Testis (tissue), 2 donors: ENCODE results near the gene THOP1.

Experiments
- POLR2A ChIP-seq: fragments of 450-650 bp; IDR thresholded peaks from one replicate; pipeline ENCODE4 v1.6.1; 2017; ENCODE audit warnings: antibody characterized with exemption, mild to moderate bottlenecking, moderate library complexity
- TF ChIP-seq, protein P1 (sequence below), 3 experiments: fragments of 450-650 bp in 2 of 3; fragments of 200-600 bp in 1 of 3; sonication (generic) in 1 of 3; IDR thresholded peaks; one replicate each; pipeline ENCODE4 v1.5.1; 2016 to 2019; ENCODE audit warnings: antibody characterized with exemption in 3 of 3, mild to moderate bottlenecking in 2 of 3, moderate library complexity in 1 of 3

DNA sequence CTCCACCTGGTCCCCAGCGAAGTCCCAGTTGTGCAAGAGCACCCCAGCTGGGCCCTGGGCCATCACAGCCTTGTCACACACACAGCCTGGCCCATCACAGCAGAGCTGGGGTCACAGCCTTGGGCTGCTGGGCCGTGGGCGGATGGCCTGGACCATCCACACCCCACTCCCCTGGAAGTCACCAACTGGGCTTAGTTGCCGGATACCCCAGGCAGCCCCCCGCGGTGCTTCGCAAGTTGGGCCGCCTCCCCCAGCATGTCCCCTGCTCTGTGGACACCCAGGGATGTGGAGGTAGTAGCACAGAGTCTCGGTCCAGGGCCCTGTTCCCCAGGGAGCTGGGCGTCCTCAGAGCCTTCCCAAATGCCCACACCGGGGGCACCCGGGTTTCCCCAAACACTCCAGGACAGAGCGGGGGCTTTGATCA lies 29.9 kb downstream of the THOP1 start:
- TF ChIP-seq, protein P1, sequence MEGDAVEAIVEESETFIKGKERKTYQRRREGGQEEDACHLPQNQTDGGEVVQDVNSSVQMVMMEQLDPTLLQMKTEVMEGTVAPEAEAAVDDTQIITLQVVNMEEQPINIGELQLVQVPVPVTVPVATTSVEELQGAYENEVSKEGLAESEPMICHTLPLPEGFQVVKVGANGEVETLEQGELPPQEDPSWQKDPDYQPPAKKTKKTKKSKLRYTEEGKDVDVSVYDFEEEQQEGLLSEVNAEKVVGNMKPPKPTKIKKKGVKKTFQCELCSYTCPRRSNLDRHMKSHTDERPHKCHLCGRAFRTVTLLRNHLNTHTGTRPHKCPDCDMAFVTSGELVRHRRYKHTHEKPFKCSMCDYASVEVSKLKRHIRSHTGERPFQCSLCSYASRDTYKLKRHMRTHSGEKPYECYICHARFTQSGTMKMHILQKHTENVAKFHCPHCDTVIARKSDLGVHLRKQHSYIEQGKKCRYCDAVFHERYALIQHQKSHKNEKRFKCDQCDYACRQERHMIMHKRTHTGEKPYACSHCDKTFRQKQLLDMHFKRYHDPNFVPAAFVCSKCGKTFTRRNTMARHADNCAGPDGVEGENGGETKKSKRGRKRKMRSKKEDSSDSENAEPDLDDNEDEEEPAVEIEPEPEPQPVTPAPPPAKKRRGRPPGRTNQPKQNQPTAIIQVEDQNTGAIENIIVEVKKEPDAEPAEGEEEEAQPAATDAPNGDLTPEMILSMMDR (IDR thresholded peaks at IDR 0.05): no peak
- no peak for TF ChIP-seq POLR2A
